K562 (cell line): Measurements from ENCODE around the gene L3MBTL1. TPM values are rescaled to one million over a fixed set of nuclear protein-coding genes. Genes with fewer than 3 reads are reported as not detected.

Experiments used
- CBFB ChIP-seq: sonication (generic); formaldehyde crosslinking; IDR thresholded peaks from 2 replicates; pipeline ENCODE4 v1.4.0; 2020; ENCODE audit warnings: mild to moderate bottlenecking, missing genetic modification reagents
- E2F3 ChIP-seq: fragments of 250-450 bp; sonication (Bioruptor Pico); IDR thresholded peaks from 2 replicates; pipeline ENCODE4 v1.4.0; 2020; ENCODE audit warnings: mild to moderate bottlenecking
- E2F6 ChIP-seq, 2 experiments: IDR thresholded peaks; 2 replicates each; pipeline ENCODE4 v1.6.1; 2011; ENCODE audit warnings: borderline replicate concordance in 1 of 2, control low read depth in 1 of 2, low read depth in 1 of 2, low read length in 1 of 2, mild to moderate bottlenecking in 1 of 2, mixed read lengths in 1 of 2, moderate library complexity in 1 of 2; ENCODE audit not compliant: insufficient read depth in 1 of 2, insufficient read length in 1 of 2, poor library complexity in 1 of 2, severe bottlenecking in 1 of 2; ENCODE audit errors: extremely low read depth in 1 of 2
- FUS ChIP-seq: fragments of 200-400 bp; formaldehyde crosslinking; optimal IDR thresholded peaks from 2 replicates; pipeline ENCODE3; 2017; ENCODE audit warnings: low read depth, low read length
- HDAC2 ChIP-seq: fragments of 450-650 bp; IDR thresholded peaks from 2 replicates; pipeline ENCODE4 v1.6.1; 2016; ENCODE audit warnings: mild to moderate bottlenecking
- MTA3 ChIP-seq: fragments of 450-650 bp; formaldehyde crosslinking; IDR thresholded peaks from 2 replicates; pipeline ENCODE4 v1.6.1; 2017; ENCODE audit warnings: mild to moderate bottlenecking, borderline replicate concordance
- NCOA1 ChIP-seq: fragments of 450-650 bp; IDR thresholded peaks from 2 replicates; pipeline ENCODE4 v1.6.1; 2016; ENCODE audit warnings: low read depth
- NCOA2 ChIP-seq, 2 experiments: fragments of 450-650 bp; IDR thresholded peaks; 2 replicates each; pipeline ENCODE4 v1.6.1; 2018; ENCODE audit warnings: mild to moderate bottlenecking in 2 of 2, moderate library complexity in 1 of 2; ENCODE audit not compliant: partially characterized antibody in 2 of 2
- NFIX ChIP-seq: fragments of 250-450 bp; sonication (Bioruptor Pico); IDR thresholded peaks from 2 replicates; pipeline ENCODE4 v1.4.0; 2020; ENCODE audit warnings: low read depth, mild to moderate bottlenecking, moderate library complexity
- PHB2 ChIP-seq: fragments of 450-650 bp; IDR thresholded peaks from 2 replicates; pipeline ENCODE4 v1.6.1; 2017; ENCODE audit warnings: low read depth
- POLR2A ChIP-seq: fragments of 450-650 bp; conservative IDR thresholded peaks from 2 replicates; pipeline ENCODE4 v1.6.1; 2016
- SMARCA4 ChIP-seq: fragments of 450-650 bp; IDR thresholded peaks from 2 replicates; pipeline ENCODE4 v1.6.1; 2016
- SNRNP70 ChIP-seq: fragments of 200-400 bp; formaldehyde crosslinking; optimal IDR thresholded peaks from 2 replicates; pipeline ENCODE3; 2017; ENCODE audit warnings: low read depth, low read length
- SP1 ChIP-seq: sonication (generic); formaldehyde crosslinking; IDR thresholded peaks from 2 replicates; pipeline ENCODE4 v1.8.1; 2022; ENCODE audit warnings: mild to moderate bottlenecking, missing genetic modification reagents
- STAG1 ChIP-seq: sonication (generic); formaldehyde crosslinking; IDR thresholded peaks from 2 replicates; pipeline ENCODE4 v1.5.0; 2020; ENCODE audit warnings: missing genetic modification reagents, borderline replicate concordance
- STAT5B ChIP-seq: fragments of 250-450 bp; sonication (Bioruptor Pico); IDR thresholded peaks from 2 replicates; pipeline ENCODE4 v1.8.0; 2021; ENCODE audit warnings: mild to moderate bottlenecking, inconsistent platforms
- TAF9B ChIP-seq: fragments of 450-650 bp; IDR thresholded peaks from 2 replicates; pipeline ENCODE4 v1.6.1; 2018; ENCODE audit warnings: mild to moderate bottlenecking; ENCODE audit not compliant: partially characterized antibody
- TCF7L2 ChIP-seq: fragments of 150-350 bp; IDR thresholded peaks from 2 replicates; pipeline ENCODE4 v1.6.1; 2016; ENCODE audit warnings: low read depth, mild to moderate bottlenecking, low read length, moderate library complexity
- TCFL5 ChIP-seq: fragments of 250-450 bp; sonication (Bioruptor Pico); conservative IDR thresholded peaks from 2 replicates; pipeline ENCODE4 v1.6.1; 2021; ENCODE audit warnings: mild to moderate bottlenecking, moderate library complexity, matching md5 sums
- XRCC4 ChIP-seq: IDR thresholded peaks from one replicate; pipeline ENCODE4 v1.6.1; 2011; ENCODE audit not compliant: insufficient read depth, insufficient read length; ENCODE audit errors: extremely low read depth
- ZBED1 ChIP-seq: IDR thresholded peaks from 2 replicates; pipeline ENCODE4 v1.6.1; 2014
- ZNF586 ChIP-seq: fragments of 450-650 bp; formaldehyde crosslinking; conservative IDR thresholded peaks from 2 replicates; pipeline ENCODE4 v1.4.0; 2020; ENCODE audit warnings: mild to moderate bottlenecking, moderate library complexity
- ZNF668 ChIP-seq: fragments of 250-450 bp; sonication (Bioruptor Pico); IDR thresholded peaks from 2 replicates; pipeline ENCODE4 v1.8.0; 2022; ENCODE audit warnings: mild to moderate bottlenecking, inconsistent platforms
- polyA plus RNA-seq, 8 experiments: library from polyadenylated mRNA; depleted of rRNA in 4 of 8; stranded (reverse) in 5 of 8; unstranded in 3 of 8; fragments of >200 nt; fragmentation: Nextera tagmentation in 2 of 8; fragmentation: Illumina TruSeq in 1 of 8; extraction: Ambion mirVana in 2 of 8; extraction: Trizol in 1 of 8; gene quantifications; 2 replicates each; pipeline versions ENCODE4 v1.2.1 to v1.2.3, GENCODE V29; 2011 to 2014; ENCODE audit warnings: inconsistent platforms in 1 of 8, missing spikeins in 1 of 8
- total RNA-seq, 7 experiments: library from RNA; depleted of rRNA in 6 of 7; stranded (reverse); fragments of >200 nt in 6 of 7; fragmentation: Illumina TruSeq in 2 of 7; extraction: Trizol in 2 of 7; gene quantifications; 2 replicates each; pipeline versions ENCODE4 v1.2.1 to v1.2.3, GENCODE V29; 2011 to 2021; ENCODE audit warnings: low replicate concordance in 1 of 7
- TF ChIP-seq, protein P1 (sequence below): fragments of 250-450 bp; sonication (Bioruptor Pico); IDR thresholded peaks from 2 replicates; pipeline ENCODE4 v1.8.0; 2021; ENCODE audit warnings: moderate library complexity, mild to moderate bottlenecking, inconsistent platforms
- TF ChIP-seq, protein P2 (sequence below): fragments of 250-450 bp; sonication (Bioruptor Pico); IDR thresholded peaks from 2 replicates; pipeline ENCODE4 v1.9.0; 2021; ENCODE audit warnings: mild to moderate bottlenecking
- TF ChIP-seq, protein P3 (sequence below): fragments of 450-650 bp; formaldehyde crosslinking; IDR thresholded peaks from 2 replicates; pipeline ENCODE4 v1.4.0; 2020; ENCODE audit warnings: mild to moderate bottlenecking
- TF ChIP-seq, protein P4 (sequence below): fragments of 250-450 bp; sonication (Bioruptor Pico); IDR thresholded peaks from 2 replicates; pipeline ENCODE4 v1.4.0; 2020; ENCODE audit warnings: mild to moderate bottlenecking

The L3MBTL1 gene
- total and polyA plus RNA-seq, 9 of the 15 experiments (the other 6 are each of a cell fraction or from before 2014, with no cell fraction given), result 0.77 to 10.0 (median 4.4) TPM

GRCh38 chr20:43537921-43538877 is 30.7 kb downstream of the L3MBTL1 start (continued):
- TF ChIP-seq TCF7L2, result no peak
- TF ChIP-seq ZNF668 (CRISPR knock-in tag), result no peak
- TF ChIP-seq, protein P1, sequence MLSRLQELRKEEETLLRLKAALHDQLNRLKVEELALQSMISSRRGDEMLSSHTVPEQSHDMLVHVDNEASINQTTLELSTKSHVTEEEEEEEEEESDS, result no peak
- TF ChIP-seq CBFB (CRISPR knock-in tag), result no peak
- no peak for TF ChIP-seq SP1 (CRISPR knock-in tag)
- no peak for TF ChIP-seq NFIX
- peak; percentile 29; the same call in 1 of the 2 replicates for TF ChIP-seq PHB2
- no peak for TF ChIP-seq XRCC4
- TF ChIP-seq SMARCA4, result peak; percentile 92
- TF ChIP-seq TCFL5 (CRISPR knock-in tag), result no peak
- no peak for TF ChIP-seq SNRNP70
- no peak for TF ChIP-seq E2F6 (IDR thresholded peaks at IDR 0.05; ENCODE audit: borderline replicate concordance in 1 of 2, extremely low read depth in 1 of 2, insufficient read depth in 1 of 2, insufficient read length in 1 of 2, low read depth in 1 of 2, low read length in 1 of 2, poor library complexity in 1 of 2, severe bottlenecking in 1 of 2)
- peak; percentile 42; the same call in 1 of the 2 replicates for TF ChIP-seq STAG1 (CRISPR knock-in tag)
- no peak for TF ChIP-seq STAT5B (CRISPR knock-in tag)
- TF ChIP-seq ZBED1, result no peak
- TF ChIP-seq MTA3, result no peak
- no peak for TF ChIP-seq POLR2A
- TF ChIP-seq, protein P2, sequence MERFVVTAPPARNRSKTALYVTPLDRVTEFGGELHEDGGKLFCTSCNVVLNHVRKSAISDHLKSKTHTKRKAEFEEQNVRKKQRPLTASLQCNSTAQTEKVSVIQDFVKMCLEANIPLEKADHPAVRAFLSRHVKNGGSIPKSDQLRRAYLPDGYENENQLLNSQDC (CRISPR knock-in tag), result no peak; the same call in 1 of the 2 replicates
- TF ChIP-seq NCOA1, result no peak
- TF ChIP-seq TAF9B, result no peak
- TF ChIP-seq HDAC2, result peak; percentile 68; the same call in 1 of the 2 replicates
- TF ChIP-seq, protein P3, sequence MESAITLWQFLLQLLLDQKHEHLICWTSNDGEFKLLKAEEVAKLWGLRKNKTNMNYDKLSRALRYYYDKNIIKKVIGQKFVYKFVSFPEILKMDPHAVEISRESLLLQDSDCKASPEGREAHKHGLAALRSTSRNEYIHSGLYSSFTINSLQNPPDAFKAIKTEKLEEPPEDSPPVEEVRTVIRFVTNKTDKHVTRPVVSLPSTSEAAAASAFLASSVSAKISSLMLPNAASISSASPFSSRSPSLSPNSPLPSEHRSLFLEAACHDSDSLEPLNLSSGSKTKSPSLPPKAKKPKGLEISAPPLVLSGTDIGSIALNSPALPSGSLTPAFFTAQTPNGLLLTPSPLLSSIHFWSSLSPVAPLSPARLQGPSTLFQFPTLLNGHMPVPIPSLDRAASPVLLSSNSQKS (CRISPR knock-in tag), result no peak
- TF ChIP-seq E2F3, result no peak
- TF ChIP-seq ZNF586 (CRISPR knock-in tag), result no peak
- TF ChIP-seq, protein P4, sequence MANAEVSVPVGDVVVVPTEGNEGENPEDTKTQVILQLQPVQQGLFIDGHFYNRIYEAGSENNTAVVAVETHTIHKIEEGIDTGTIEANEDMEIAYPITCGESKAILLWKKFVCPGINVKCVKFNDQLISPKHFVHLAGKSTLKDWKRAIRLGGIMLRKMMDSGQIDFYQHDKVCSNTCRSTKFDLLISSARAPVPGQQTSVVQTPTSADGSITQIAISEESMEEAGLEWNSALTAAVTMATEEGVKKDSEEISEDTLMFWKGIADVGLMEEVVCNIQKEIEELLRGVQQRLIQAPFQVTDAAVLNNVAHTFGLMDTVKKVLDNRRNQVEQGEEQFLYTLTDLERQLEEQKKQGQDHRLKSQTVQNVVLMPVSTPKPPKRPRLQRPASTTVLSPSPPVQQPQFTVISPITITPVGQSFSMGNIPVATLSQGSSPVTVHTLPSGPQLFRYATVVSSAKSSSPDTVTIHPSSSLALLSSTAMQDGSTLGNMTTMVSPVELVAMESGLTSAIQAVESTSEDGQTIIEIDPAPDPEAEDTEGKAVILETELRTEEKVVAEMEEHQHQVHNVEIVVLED (CRISPR knock-in tag), result no peak
- no peak for TF ChIP-seq FUS
- no peak for TF ChIP-seq NCOA2 (IDR thresholded peaks at IDR 0.05; ENCODE audit: partially characterized antibody in 2 of 2)
